ENCODE results near the gene PSMF1.

PSMF1 gene

DNA sequence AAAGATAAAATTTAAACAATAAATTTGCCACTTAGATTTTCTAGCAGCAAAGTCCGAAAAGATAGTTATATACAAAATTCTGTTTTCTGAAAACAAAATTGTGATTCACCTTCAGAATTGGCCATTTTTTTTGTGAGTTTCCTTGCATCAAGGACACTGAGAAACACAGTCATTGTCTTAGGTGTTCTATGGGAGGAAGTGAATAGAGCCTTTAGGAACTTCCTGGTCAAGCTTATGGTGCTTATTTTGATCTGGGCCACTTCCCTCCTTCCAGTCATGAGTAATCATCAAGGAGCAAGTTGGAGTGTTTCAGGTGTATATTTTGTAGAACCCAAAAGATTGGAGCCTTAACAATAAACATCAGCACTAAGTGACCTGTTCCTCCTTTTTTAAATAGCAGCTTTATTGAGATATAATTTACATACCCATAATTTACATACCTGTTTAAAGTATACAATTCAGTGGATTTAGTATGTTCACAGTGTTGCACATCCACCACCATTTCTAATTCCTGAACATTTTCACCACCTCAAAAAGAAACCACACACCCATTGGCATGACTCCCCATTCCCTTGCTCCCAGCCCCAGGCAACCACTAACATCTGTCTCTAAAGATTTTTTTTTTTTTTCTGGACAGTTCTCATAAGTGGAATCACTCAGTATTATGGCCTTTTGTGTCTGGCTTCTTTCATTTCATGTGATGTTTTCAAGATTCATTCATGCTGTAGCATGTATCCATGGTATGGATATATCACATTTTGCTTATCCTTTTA lies 48.7 kb downstream of the PSMF1 start:
- no peak for DNase-seq

DNA sequence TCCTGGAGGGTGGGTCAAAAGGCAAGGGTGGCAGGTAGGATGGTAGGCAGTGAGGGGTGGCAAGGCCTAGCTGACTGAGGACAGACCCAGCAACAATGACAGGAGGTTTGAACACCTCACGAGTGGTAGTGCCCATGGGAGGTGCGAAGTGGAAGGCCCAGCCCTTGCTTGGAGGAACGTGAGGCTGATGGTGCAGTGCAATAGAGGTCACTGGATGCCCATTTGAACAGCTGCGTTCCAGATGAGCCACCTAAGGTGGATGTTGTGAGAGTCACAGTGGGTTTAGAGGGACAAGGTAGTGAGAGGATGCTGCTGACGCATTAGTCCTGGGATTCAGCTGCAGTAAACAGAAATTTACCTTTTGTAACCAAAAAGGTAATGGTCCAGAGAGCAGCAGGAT lies 50.8 kb downstream of the PSMF1 start:
- DNase-seq, result no peak

DNA sequence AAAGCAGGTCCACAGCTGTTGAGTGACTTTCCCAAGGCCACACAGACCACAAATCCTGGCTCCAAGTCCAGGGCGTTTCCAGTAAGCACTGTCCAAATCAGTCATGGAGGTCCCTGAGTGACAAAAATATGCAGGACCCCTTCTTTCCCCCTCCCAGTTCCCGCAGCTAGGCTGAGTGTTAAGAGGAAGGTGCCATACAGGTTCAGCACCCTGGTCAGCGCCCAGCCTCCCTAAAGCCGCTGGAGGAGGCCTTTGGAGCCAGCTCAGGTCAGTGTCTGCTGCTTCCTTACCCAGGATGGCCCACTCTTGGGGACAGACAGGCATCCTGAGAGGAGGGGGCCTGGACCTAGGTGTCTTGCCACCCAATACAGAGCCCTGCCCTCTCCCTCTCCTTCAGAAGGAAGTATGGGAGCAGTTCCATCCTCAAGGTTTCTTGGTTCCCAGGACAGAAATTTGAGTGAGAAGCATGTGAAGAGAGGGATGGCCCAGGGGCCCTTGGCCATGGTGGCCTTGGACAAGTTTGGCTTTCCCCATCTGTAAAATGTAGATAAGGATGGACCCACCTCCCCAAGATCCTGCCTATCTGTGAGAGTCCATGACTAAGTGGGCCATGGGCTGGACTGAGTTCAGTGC lies 53.2 kb downstream of the PSMF1 start:
- DNase-seq, result no peak

GRCh38 chr20:1173698-1174097 lies 55.3 kb downstream of the PSMF1 start:
- no peak for DNase-seq

DNA sequence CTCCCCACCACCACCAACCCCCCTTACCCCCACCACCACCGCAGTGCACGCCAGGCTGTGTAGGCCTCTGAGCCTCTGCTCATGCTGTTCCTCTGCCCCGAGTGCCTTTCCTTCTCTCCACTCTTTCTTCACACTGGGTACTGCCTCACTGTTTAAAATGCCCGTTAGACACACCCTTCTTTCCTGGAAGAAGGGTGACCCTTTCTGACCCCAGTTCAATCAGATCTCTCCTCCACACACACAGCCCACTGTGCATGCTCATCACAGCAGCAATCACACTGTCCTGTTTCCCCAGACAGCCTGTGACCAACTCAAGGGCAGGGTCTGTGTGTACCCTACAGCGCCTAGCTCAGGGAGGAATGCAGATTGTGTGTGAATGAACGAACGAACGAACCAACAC lies 56.4 kb downstream of the PSMF1 start:
- no peak for DNase-seq

GRCh38 chr20:1177680-1178079 lies 59.3 kb downstream of the PSMF1 start:
- no peak for DNase-seq

GRCh38 chr20:1178103-1178502 lies 59.7 kb downstream of the PSMF1 start:
- DNase-seq, result no peak

DNA sequence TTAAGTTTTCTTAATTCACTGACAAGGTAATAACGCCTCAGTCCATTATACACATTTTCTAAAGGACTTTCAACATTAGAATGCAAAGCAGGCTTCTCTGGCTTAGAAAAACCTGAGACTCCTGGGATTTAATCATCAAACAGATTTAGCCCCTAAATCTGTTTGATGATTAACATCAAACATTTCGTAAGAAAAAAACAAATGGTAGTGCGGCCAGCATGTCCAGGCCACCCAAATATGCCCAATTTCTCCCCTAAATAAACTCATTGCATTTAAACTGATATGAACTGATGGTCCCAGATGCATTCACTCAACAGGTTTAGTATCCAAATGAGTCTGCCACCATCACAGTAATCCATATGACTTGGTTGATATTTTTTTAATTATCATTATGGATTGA lies 60.2 kb downstream of the PSMF1 start:
- DNase-seq, result no peak

GRCh38 chr20:1180949-1181348 lies 62.5 kb downstream of the PSMF1 start:
- no peak for DNase-seq

- DNase-seq, result no peak
Observed at GRCh38 chr20:1182106-1182505, 63.7 kb downstream of the PSMF1 start.

GRCh38 chr20:1183153-1183552 lies 64.8 kb downstream of the PSMF1 start:
- no peak for DNase-seq

DNA sequence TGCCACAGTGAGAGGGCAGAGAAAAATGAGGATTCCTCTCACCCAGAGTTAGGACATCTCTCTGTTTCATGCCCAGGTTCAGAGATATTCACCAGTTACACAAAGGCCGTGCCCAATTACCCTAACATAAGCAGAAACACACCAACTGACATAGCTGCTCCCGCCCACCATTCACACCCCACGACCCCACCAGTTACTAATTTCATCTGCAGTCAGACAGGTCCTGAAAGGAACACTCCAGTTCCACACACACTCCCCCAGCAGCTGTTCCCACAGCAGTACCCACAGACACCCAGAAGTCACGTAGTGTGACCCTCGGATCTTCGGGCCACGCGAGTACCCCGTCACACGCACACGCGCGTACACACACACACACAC lies 65.8 kb downstream of the PSMF1 start:
- no peak for DNase-seq

DNA sequence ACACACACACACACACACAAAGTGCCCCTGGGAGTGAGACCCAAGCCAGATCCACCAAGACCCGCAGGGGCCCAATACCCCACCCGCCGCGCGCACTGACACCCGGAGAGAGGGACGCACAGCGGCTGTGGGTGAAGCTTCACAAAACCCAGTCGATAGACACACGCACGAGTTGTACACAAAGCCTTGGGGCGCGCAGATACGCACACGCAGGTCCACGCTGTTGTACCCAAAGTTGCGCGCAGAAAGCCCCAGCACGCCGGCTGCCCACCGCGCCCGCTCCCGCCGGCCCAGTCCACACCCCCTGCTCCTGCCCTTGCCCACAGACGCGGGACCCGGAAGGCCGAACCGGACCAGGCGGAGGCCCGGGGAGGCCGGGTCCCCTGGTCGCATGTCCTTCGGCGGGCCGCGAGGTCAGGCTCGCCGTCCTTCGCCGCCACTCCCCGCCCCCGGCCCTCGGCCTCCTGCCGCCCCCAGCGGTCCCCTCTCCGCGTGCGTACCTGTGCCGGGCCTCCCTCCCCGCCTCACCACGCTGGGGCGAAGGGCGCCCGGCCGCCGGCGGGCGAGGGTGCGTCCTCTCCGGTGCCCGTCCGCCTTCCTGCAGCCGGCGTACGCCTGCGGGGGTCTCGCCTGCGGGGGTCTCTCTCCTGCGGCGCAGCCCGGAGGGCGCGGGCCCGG lies 66.4 kb downstream of the PSMF1 start, which contains the start of gene TMEM74B:
TMEM74B (minus strand) TSS at position 344 of the 678 bp plus-strand sequence. CDS start 1,180 bp downstream, outside the sequence.
- DNase-seq, result no peak

- DNase-seq, result no peak
Observed at GRCh38 chr20:1185316-1185741, 66.9 kb downstream of the PSMF1 start.

GRCh38 chr20:1185790-1186334 lies 67.5 kb downstream of the PSMF1 start:
- peak in 1 of 2 donors; percentile 34 for DNase-seq

GRCh38 chr20:1186367-1186991 lies 68.1 kb downstream of the PSMF1 start:
- DNase-seq, result no peak

DNA sequence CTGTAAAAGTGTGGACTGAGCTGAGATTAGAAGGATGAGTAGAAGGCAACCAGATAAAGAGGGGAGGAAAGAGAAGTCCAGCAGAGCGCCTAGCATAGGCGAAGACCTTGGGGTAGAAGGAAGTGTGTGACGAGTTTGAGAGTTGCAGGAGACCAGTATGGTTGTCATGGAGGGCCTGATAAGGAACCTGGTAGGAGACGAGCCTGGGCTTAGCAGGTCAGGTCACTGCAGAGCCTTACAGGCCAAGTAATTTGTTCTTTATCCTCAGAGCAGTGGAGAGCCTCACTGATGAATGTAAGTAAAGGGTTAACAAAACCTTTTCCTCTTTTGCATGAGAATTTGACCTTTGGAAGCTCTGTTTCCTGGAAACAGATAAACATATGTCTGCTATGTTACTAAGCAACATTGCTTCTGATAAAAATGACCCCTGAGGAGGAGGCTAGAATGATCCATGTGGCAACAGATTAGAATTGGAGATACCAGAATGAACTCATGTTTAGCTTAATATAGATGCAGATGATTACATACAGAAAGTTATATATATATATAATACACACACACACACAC lies 69.3 kb downstream of the PSMF1 start:
- DNase-seq, result no peak

GRCh38 chr20:1188347-1188746 lies 69.9 kb downstream of the PSMF1 start:
- no peak for DNase-seq

- no peak for DNase-seq
Observed at GRCh38 chr20:1189827-1190226, 71.4 kb downstream of the PSMF1 start.

DNA sequence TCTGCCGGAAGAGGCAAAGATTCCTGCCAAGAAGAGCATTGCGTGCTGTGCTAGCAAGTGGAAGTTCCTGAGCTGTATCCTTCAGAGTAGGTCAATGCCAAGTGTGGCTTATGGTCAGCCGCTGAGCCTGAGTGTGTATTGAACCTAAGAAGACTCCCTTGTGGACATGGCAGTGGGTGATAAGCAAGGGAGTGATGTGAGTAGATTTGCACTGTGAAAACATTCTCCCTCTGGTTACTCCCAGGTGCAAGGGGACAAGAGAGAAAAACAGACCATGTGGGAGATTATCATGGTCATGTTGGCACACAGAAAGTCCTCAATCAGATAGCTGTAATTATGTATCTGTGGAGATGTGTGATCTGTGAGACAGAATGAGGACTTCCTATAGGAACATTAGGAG lies 72.4 kb downstream of the PSMF1 start:
- DNase-seq, result no peak

GRCh38 chr20:1191299-1191698 lies 72.9 kb downstream of the PSMF1 start:
- DNase-seq, result no peak

DNA sequence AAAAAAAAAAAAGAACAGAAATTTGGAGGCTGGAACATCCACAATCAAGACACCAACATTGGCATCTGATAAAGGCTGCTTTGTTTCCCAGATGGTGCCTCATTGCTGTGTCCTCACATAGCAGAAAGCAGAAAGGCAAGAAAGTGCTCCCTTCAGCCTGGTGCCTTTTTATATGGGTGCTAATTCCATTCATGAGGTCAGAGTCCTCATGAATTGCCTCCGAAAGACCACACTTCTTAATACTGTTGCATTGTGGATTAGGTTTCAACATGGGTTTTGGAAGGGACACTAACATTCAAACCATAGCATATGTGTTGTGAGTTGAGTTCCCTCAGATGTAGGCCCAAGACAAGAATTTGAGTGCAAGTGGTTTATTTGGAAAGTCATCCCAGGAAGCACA lies 76.8 kb downstream of the PSMF1 start:
- no peak for DNase-seq

DNA sequence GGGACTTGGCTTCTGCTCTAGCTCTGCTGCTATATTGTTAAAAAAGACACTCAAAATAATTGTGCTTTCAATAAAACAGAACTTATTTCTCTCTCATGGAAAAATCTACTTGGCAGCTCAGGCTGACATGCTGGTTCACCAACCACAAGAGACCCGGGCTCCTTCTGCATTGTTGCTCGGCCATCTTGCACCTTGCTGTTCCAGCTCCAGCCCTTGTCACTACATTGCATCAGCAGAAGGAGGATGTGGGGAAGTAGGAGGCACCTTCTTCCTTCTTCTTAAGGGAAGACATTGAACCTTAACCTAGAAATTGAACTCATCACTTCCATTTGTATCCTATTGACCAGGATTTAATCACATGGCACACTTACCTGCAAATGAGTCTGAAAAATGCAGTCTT lies 78.2 kb downstream of the PSMF1 start:
- DNase-seq, result no peak

Data from CD4-positive, alpha-beta T cell treated with Interleukin-4 for 1 hour (primary cell).